HL-60 (cell line): ENCODE data around the gene LRMDA.

Experiments used
- DNase-seq, 2 experiments: peaks; one replicate each; pipeline ENCODE4 v3.0.0-alpha.2; 2010 to 2020; ENCODE audit warnings: low read depth in 1 of 2, low spot score in 1 of 2
- H3K27ac ChIP-seq: fragments of 250-450 bp; sonication (Bioruptor Pico); replicated peaks from 2 replicates; pipeline ENCODE4 v1.5.1; 2020; ENCODE audit warnings: mild to moderate bottlenecking, moderate library complexity
- H3K27me3 ChIP-seq: fragments of 250-450 bp; sonication (Bioruptor Pico); 2 replicates; pipeline ENCODE4 v1.5.1; 2021; ENCODE audit warnings: mild to moderate bottlenecking, moderate library complexity; ENCODE audit not compliant: insufficient read depth, poor library complexity, severe bottlenecking
- H3K4me3 ChIP-seq: replicated peaks from 2 replicates; pipeline ENCODE4 v1.5.1; 2011; ENCODE audit warnings: mild to moderate bottlenecking, control low read depth, low read length; ENCODE audit not compliant: insufficient read depth
- GABPA ChIP-seq: IDR thresholded peaks from 2 replicates; pipeline ENCODE4 v1.6.1; 2012; ENCODE audit warnings: low read depth
- POLR2AphosphoS5 ChIP-seq: IDR thresholded peaks from 2 replicates; pipeline ENCODE4 v1.6.1; 2012; ENCODE audit warnings: low read depth
- SPI1 ChIP-seq: IDR thresholded peaks from 2 replicates; pipeline ENCODE4 v1.6.1; 2012; ENCODE audit warnings: low read depth, mild to moderate bottlenecking, borderline replicate concordance
- TF ChIP-seq, protein P1 (sequence below): IDR thresholded peaks from one replicate; pipeline ENCODE4 v1.5.1; 2011; ENCODE audit warnings: low read length, control low read depth, inconsistent platforms; ENCODE audit not compliant: insufficient read depth
- TF ChIP-seq, protein P2 (sequence below): IDR thresholded peaks from 2 replicates; pipeline ENCODE4 v1.6.1; 2012; ENCODE audit warnings: low read depth; ENCODE audit not compliant: insufficient replicate concordance

The LRMDA gene

DNA sequence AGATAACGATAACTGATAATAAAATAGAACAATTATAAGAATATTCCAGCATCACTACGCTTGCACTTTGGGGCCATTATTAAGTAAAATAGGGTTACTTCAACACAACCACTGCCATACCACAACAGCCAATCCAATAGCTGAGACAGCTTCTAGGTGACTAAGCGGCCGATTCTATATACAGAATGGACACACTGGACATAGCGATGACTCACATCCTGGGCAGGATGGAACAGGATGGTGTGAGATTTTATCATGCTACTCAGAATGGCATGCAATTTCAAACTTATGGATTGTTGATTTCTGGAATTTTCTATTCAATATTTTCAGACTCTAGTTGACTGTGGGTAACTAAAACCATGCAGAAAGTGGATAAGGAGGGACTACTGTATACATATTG lies 920.9 kb downstream of the LRMDA start:
- Histone ChIP-seq H3K27ac (no peak overlapping the region), H3K27me3 (no peaks in the 10 kb centered on the region), H3K4me3 (no peak overlapping the region)
- DNase-seq: no peak
- TF ChIP-seq, protein P1, sequence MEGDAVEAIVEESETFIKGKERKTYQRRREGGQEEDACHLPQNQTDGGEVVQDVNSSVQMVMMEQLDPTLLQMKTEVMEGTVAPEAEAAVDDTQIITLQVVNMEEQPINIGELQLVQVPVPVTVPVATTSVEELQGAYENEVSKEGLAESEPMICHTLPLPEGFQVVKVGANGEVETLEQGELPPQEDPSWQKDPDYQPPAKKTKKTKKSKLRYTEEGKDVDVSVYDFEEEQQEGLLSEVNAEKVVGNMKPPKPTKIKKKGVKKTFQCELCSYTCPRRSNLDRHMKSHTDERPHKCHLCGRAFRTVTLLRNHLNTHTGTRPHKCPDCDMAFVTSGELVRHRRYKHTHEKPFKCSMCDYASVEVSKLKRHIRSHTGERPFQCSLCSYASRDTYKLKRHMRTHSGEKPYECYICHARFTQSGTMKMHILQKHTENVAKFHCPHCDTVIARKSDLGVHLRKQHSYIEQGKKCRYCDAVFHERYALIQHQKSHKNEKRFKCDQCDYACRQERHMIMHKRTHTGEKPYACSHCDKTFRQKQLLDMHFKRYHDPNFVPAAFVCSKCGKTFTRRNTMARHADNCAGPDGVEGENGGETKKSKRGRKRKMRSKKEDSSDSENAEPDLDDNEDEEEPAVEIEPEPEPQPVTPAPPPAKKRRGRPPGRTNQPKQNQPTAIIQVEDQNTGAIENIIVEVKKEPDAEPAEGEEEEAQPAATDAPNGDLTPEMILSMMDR: no peak
- TF ChIP-seq POLR2AphosphoS5: no peak
- TF ChIP-seq, protein P2, sequence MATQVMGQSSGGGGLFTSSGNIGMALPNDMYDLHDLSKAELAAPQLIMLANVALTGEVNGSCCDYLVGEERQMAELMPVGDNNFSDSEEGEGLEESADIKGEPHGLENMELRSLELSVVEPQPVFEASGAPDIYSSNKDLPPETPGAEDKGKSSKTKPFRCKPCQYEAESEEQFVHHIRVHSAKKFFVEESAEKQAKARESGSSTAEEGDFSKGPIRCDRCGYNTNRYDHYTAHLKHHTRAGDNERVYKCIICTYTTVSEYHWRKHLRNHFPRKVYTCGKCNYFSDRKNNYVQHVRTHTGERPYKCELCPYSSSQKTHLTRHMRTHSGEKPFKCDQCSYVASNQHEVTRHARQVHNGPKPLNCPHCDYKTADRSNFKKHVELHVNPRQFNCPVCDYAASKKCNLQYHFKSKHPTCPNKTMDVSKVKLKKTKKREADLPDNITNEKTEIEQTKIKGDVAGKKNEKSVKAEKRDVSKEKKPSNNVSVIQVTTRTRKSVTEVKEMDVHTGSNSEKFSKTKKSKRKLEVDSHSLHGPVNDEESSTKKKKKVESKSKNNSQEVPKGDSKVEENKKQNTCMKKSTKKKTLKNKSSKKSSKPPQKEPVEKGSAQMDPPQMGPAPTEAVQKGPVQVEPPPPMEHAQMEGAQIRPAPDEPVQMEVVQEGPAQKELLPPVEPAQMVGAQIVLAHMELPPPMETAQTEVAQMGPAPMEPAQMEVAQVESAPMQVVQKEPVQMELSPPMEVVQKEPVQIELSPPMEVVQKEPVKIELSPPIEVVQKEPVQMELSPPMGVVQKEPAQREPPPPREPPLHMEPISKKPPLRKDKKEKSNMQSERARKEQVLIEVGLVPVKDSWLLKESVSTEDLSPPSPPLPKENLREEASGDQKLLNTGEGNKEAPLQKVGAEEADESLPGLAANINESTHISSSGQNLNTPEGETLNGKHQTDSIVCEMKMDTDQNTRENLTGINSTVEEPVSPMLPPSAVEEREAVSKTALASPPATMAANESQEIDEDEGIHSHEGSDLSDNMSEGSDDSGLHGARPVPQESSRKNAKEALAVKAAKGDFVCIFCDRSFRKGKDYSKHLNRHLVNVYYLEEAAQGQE: no peak
- no peak for TF ChIP-seq SPI1
- no peak for TF ChIP-seq GABPA

DNA sequence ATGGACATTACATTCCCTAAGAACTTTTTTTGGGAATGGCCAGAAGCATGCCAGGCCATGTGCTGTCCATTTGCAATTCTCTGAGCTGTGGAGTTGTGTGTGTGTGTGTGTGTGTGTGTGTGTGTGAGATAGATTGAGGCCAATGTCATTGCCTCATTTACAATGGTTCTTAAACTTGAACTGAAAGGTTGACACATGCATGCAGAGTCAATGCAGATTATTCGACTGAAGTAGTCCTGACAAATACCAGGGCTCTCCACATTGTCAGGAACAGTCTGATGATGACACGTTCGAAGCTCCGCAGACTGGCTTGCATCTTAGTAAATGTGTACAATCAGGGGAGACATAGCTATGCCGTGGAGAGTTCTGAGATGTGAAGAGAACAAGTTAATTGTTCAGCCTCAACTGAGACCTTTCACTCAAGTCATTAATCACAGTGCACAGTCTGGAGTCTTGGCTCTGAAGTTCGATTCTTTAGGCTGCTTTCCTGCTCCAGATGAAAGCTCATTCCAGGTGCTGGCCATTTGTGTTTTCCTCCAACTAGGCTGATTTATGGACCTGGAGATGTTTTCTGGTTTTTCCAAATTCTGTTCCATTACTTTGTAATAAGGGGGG lies 921.9 kb downstream of the LRMDA start:
- H3K27ac ChIP-seq: no peak overlapping the region
- TF ChIP-seq GABPA: no peak
- no peak for TF ChIP-seq SPI1
- TF ChIP-seq, protein P2: no peak
- TF ChIP-seq, protein P1: no peak
- no peak for TF ChIP-seq POLR2AphosphoS5

DNA sequence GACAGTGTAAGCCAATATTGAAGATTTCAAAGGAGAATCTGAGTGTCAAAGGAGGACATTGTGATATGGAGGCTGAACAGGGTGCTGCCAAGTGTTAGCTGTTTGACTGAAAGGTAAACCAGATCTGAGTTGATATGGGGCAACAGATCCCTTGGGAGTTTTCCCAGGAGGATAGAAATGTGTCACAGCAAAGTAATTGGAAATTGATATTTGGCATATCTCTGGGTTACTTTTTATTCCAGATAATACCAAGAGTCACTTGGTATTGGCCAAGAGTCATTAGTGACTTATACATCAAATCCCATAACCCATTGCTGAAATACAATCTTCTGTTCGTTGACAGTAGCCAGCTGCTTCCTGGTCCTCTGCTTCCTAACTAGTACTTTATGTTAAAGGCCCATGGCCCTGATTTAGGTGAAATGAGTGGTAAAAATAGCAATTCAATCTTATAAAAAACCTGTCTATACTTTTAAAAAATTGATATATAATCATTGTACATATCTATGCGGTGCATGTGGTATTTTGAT lies 922.9 kb downstream of the LRMDA start:
- Histone ChIP-seq H3K27me3 (no peaks in the 10 kb centered on the region), H3K27ac (no peak overlapping the region), H3K4me3 (no peak overlapping the region)
- DNase-seq: no peak
- no peak for TF ChIP-seq POLR2AphosphoS5
- TF ChIP-seq, protein P2: no peak

More for the DNA sequence above, 921.9 kb downstream of the LRMDA start:
- H3K27me3 ChIP-seq: no peaks in the 10 kb centered on the region
- DNase-seq: no peak
- H3K4me3 ChIP-seq: no peak overlapping the region
